Left renal cortex interstitium (tissue), 4 donors: ENCODE measurements around the gene MATK. TPM values are rescaled to one million over a fixed set of nuclear protein-coding genes. Genes with fewer than 3 reads are reported as not detected.

ENCODE experiments used
- DNase-seq, 4 donors: peaks; one replicate each; pipeline ENCODE4 v3.0.0-alpha.2; 2013; ENCODE audit warnings: low read depth in 4 of 4, low spot score in 2 of 4, missing footprints in 1 of 4
- polyA plus RNA-seq, 4 donors: library from polyadenylated mRNA; unstranded; fragments of 120-200 nt; gene quantifications; one replicate each; pipeline ENCODE4 v1.2.1, GENCODE V29; 2013; ENCODE audit not compliant: insufficient read length in 4 of 4

The MATK gene, protein sequence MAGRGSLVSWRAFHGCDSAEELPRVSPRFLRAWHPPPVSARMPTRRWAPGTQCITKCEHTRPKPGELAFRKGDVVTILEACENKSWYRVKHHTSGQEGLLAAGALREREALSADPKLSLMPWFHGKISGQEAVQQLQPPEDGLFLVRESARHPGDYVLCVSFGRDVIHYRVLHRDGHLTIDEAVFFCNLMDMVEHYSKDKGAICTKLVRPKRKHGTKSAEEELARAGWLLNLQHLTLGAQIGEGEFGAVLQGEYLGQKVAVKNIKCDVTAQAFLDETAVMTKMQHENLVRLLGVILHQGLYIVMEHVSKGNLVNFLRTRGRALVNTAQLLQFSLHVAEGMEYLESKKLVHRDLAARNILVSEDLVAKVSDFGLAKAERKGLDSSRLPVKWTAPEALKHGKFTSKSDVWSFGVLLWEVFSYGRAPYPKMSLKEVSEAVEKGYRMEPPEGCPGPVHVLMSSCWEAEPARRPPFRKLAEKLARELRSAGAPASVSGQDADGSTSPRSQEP
- polyA plus RNA-seq, result 1 to 10 TPM in 3 of 4 donors, under 1 TPM in 1; 0.96 to 2.1 (median 1.8) TPM

GRCh38 chr19:3785938-3786824, at the start of gene MATK:
TSS of gene MATK (minus strand) at chr19:3786381. CDS start at chr19:3785135, 1,246 bp downstream.
- no peak for DNase-seq

GRCh38 chr19:3835055-3835435, 48.9 kb upstream of the MATK start:
- no peak for DNase-seq

GRCh38 chr19:3834349-3835054, 48.3 kb upstream of the MATK start:
- no peak for DNase-seq

DNA sequence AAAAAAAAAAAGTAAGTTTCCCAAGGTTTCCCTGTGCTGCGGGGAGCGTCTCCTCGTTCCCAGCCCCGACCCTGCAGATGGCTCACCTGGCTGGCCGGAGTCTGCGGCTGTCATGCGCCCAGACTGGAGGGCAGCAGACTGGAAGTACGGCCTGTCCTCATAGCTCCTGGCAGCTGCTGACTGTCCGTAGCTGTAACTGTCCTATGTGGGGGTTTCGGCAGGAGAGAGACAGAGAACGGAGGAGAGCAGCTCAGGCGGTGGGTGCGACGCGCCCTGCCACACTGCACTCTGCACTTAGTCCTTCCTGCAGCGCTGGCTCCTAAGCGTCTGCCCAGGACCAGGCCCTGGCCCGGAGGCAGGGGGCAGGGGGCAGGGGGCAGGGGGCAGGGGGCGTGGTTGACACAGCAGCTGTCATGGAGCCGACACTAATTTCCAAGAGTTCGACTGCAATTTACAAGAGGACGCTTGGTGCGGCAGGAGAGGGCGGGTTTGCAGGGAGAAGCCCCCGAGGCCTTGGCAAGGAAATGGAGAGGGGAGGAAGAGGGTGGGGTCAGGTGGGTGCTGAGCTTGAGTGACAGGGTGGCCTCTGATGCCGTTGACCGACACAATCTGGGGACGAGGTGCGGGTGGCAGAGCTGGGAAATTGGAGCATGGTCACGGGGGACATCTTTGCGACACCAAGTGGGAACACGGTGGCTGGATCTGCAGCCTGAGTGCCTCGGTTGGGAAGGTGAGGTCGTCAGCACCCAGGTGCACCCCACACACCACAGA, 47.6 kb upstream of the MATK start:
- DNase-seq, result no peak

DNA sequence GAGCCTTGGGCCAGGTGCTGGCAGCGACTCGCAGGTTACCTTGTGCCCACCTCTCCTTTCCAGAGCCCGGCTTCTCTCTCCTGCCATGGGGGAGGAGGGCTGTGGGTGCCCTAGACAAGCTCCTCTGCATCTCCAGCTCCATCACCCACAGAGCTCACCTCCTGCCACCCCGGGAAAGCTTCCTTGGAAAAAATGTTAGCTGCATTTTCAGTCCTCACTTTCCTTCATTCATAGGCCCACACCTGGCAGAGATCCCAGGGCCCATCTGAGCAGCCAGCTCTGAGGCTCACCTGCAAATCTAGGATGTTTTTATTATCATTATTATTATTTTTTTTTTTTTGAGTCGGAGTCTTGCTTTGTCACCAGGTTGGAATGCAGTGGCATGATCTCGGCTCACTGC, 45.8 kb upstream of the MATK start:
- no peak for DNase-seq

GRCh38 chr19:3831601-3832000, 45.4 kb upstream of the MATK start:
- DNase-seq, result no peak

DNA sequence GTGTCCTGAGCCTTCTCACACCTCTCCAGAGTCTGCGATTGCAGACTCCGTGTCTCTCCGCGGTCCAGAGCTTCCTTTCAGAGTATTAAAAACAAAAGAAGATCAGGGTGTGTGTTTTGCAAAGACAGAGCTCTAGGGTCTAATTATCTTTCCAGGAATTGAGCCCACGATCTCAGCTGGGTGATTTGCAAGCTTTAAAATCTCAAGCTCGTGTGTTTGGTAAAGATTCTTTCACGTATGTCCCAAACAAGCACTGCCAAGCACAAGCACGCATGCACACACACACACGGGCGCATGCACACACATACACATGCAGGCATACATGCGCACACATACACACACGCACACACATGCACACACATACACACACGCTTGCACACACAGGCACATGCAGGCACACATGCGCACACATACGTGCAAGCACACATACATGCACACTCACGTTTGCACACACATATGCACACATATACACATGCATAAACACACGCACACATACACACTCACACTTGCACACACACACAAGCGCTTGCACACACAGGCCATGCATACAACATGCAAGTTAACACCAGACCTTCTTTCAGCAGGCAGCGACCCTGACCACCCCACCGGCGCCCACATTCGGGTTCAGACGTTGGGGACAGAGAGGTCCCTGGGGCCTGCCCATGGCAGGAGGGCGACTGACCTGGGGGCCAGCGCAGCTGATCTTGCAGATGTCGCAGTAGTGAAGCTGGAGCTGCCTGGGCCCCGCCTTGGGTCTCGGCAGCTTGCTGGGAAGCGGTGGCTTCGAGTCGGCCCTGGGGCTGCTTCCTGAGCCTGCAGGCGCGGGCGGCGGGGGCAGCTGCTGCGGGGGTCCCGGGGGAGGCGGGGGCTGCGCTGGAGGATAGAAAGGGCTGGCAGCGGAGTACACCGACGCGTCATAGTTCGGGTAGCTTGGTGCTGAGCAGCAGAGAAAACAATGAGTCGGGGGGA, 44.7 kb upstream of the MATK start:
- no peak for DNase-seq

GRCh38 chr19:3827306-3827705, 41.1 kb upstream of the MATK start:
- no peak for DNase-seq

DNA sequence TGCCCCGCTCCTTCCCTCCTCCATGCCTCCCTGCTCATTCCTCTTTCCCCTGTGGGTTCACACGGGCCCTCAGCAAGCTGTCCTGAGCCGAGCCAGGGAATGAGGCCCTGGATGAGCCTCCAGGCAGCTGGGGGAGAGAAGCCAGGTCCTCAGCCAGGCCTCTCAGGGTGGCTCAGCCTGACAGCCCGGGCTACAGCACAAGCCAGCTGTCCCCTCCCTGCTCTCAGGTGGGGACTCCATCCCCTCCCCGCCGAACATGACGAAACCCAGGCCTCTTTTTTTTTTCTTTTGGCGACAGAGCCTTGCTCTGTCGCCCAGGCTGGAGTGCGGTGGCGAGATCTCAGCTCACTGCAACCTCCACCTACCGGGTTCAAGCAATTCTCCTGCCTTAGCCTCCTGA, 40.0 kb upstream of the MATK start:
- DNase-seq, result no peak

GRCh38 chr19:3825286-3825956, 39.2 kb upstream of the MATK start:
- no peak for DNase-seq

- no peak for DNase-seq
Measured at GRCh38 chr19:3823350-3823713, 37.2 kb upstream of the MATK start.

- DNase-seq, result no peak
Measured at GRCh38 chr19:3822683-3823349, 36.6 kb upstream of the MATK start.

GRCh38 chr19:3821857-3822364, 35.7 kb upstream of the MATK start:
- DNase-seq, result no peak

DNA sequence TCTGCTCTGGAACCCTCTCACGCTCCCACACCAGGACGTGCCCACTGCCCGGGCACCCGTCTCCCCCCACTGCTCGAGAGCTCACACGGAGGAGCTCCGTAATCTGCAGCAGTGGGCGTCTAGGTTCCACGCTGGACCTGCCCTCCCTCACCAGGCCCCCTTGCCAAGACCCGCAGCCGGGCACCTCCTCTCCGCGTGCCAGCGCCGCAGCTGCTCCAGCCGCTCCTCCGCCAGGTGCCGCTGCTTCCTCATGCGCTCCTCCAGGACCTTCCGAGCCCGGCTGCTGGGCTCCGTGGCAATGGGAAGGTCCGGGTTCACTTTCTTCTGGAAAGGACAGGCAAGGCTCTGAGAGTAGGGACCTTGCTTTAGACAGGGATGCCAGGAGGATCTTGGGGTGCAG, 35.0 kb upstream of the MATK start:
- DNase-seq, result no peak

GRCh38 chr19:3819989-3820388, 33.8 kb upstream of the MATK start:
- DNase-seq, result no peak

DNA sequence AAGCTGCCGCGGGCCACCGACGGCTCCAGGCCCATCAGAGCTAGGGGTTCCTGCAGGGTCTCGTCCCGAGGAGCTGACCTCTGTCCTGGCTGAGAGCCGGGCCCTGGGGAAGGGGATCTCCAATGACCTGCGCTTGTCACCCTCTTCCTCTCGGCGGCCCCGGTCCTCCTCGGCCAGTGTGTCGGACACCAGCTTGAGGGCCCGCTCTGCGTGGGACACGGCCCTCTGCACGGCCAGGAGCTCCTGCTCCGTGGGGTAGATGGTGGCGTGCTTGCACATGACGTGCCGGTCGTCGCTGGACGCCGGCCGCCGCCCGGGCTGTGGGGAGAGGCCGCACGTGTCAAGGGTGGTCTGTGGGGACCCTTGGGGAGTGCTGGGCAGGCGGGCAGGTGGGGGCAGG, 32.7 kb upstream of the MATK start:
- DNase-seq, result no peak

GRCh38 chr19:3818466-3818865, 32.3 kb upstream of the MATK start:
- no peak for DNase-seq

- DNase-seq, result no peak
Measured at GRCh38 chr19:3817761-3818160, 31.6 kb upstream of the MATK start.
